GM23338 (cell line): Measurements from ENCODE around the gene WNT1.

Experiments used
- EZH2 ChIP-seq: fragments of 200-600 bp; sonication (generic); IDR thresholded peaks from one replicate; pipeline ENCODE4 v1.8.0; 2017; ENCODE audit warnings: antibody characterized with exemption, mild to moderate bottlenecking, low read depth; ENCODE audit not compliant: unreplicated experiment
- EZH2phosphoT487 ChIP-seq: fragments of 200-600 bp; sonication (generic); IDR thresholded peaks from one replicate; pipeline ENCODE4 v1.8.1; 2018; ENCODE audit warnings: antibody characterized with exemption; ENCODE audit not compliant: unreplicated experiment
- JUNB ChIP-seq: IDR thresholded peaks from one replicate; pipeline ENCODE4 v1.6.1; 2016; ENCODE audit warnings: antibody characterized with exemption; ENCODE audit not compliant: unreplicated experiment
- POLR2AphosphoS5 ChIP-seq: IDR thresholded peaks from 2 replicates; pipeline ENCODE4 v1.6.1; 2016; ENCODE audit warnings: antibody characterized with exemption, low read depth
- REST ChIP-seq: IDR thresholded peaks from one replicate; pipeline ENCODE4 v1.6.1; 2018; ENCODE audit warnings: antibody characterized with exemption; ENCODE audit not compliant: unreplicated experiment
- ZNF331 ChIP-seq: fragments of 250-450 bp; sonication (Bioruptor Pico); IDR thresholded peaks from 2 replicates; pipeline ENCODE4 v1.5.0; 2020; ENCODE audit warnings: low read depth, mild to moderate bottlenecking, moderate library complexity
- TF ChIP-seq, protein P1 (sequence below), 2 experiments: fragments of 200-600 bp in 1 of 2; sonication (generic) in 1 of 2; conservative IDR thresholded peaks; 2 replicates each; pipeline versions ENCODE4 v1.5.1 to v1.6.1; 2016 to 2017; ENCODE audit warnings: antibody characterized with exemption in 2 of 2, low read depth in 2 of 2, mild to moderate bottlenecking in 2 of 2, moderate library complexity in 1 of 2

DNA sequence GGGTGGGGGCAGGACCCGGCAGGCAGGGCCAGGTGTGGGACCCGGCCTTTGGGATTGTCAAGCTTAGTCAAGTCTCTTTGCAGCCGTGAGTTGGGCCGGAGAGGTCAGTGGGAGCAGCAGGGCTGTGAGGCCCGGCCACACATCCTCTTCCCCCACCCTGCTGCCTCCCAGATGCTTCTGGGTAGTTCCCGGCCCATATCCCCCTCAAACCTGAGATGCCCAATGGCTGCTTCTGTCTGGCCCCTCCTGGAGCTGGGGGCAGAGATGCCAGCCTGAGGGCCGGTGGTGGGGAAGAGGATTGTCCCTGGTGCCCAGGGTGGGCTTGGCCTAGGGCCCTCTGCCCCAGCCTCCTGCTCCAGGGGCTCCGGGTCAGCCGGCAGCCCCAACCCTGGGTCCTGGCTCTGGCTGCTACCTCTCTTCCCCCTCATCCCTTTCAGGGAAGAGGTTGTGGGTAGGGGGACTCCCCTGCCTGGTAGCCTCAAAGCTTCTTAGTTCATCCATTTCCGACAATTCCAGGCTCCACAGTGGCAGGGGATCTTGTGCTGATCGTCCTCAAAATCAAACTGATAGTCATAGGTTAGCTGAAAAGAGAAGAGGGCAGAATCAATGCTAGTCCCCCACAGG, 43.3 kb downstream of the WNT1 start:
- TF ChIP-seq, protein P1, sequence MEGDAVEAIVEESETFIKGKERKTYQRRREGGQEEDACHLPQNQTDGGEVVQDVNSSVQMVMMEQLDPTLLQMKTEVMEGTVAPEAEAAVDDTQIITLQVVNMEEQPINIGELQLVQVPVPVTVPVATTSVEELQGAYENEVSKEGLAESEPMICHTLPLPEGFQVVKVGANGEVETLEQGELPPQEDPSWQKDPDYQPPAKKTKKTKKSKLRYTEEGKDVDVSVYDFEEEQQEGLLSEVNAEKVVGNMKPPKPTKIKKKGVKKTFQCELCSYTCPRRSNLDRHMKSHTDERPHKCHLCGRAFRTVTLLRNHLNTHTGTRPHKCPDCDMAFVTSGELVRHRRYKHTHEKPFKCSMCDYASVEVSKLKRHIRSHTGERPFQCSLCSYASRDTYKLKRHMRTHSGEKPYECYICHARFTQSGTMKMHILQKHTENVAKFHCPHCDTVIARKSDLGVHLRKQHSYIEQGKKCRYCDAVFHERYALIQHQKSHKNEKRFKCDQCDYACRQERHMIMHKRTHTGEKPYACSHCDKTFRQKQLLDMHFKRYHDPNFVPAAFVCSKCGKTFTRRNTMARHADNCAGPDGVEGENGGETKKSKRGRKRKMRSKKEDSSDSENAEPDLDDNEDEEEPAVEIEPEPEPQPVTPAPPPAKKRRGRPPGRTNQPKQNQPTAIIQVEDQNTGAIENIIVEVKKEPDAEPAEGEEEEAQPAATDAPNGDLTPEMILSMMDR (conservative IDR thresholded peaks at IDR 0.05; ENCODE audit: low read depth in 2 of 2): no peak
- TF ChIP-seq JUNB: no peak
- no peak for TF ChIP-seq REST
- TF ChIP-seq EZH2phosphoT487: no peak
- TF ChIP-seq POLR2AphosphoS5: no peak
- no peak for TF ChIP-seq EZH2
- TF ChIP-seq ZNF331 (CRISPR knock-in tag): no peak
